HUES64 (cell line): ENCODE results near the gene NPBWR2. TPM values are rescaled to one million over a fixed set of nuclear protein-coding genes. Genes with fewer than 3 reads are reported as not detected.

Experiments used
- H3K27ac ChIP-seq: 2 replicates; pipeline ENCODE4 v1.7.0; 2013; ENCODE audit warnings: low read depth, low read length, inconsistent platforms
- H3K27me3 ChIP-seq: 2 replicates; pipeline ENCODE4 v1.6.1; 2013; ENCODE audit warnings: mild to moderate bottlenecking, low read length; ENCODE audit not compliant: insufficient read depth
- H3K36me3 ChIP-seq: 2 replicates; pipeline ENCODE4 v1.6.1; 2013; ENCODE audit warnings: mild to moderate bottlenecking, low read length; ENCODE audit not compliant: insufficient read depth
- H3K4me1 ChIP-seq: 2 replicates; pipeline ENCODE4 v1.6.1; 2013; ENCODE audit warnings: mild to moderate bottlenecking, low read length, moderate library complexity; ENCODE audit not compliant: insufficient read depth
- H3K4me3 ChIP-seq: 2 replicates; pipeline ENCODE4 v1.5.1; 2013; ENCODE audit warnings: mild to moderate bottlenecking, low read length, moderate library complexity
- H3K9ac ChIP-seq: 2 replicates; pipeline ENCODE4 v1.6.1; 2013; ENCODE audit warnings: mild to moderate bottlenecking, low read depth, low read length
- H3K9me3 ChIP-seq: 2 replicates; pipeline ENCODE4 v1.6.1; 2013; ENCODE audit warnings: low read depth, low read length; ENCODE audit not compliant: insufficient read depth
- WGBS: fragments of 150-250, 120-280 bp; methylation state at CpG from one replicate; pipeline ENCODE4 v1.1.7; 2013; ENCODE audit warnings: missing lambda C conversion rate; 5-methylcytosine and 5-hydroxymethylcytosine counted together
- polyA plus RNA-seq, 2 experiments: library from polyadenylated mRNA; stranded (reverse); fragments of 50-300 nt; gene quantifications; one replicate each; pipeline ENCODE4 v1.2.3, GENCODE V29; 2013

Gene NPBWR2, protein sequence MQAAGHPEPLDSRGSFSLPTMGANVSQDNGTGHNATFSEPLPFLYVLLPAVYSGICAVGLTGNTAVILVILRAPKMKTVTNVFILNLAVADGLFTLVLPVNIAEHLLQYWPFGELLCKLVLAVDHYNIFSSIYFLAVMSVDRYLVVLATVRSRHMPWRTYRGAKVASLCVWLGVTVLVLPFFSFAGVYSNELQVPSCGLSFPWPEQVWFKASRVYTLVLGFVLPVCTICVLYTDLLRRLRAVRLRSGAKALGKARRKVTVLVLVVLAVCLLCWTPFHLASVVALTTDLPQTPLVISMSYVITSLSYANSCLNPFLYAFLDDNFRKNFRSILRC
- polyA plus RNA-seq (2013, experiment 1 of 2): not detected
- polyA plus RNA-seq (2013, experiment 2 of 2): not detected

DNA sequence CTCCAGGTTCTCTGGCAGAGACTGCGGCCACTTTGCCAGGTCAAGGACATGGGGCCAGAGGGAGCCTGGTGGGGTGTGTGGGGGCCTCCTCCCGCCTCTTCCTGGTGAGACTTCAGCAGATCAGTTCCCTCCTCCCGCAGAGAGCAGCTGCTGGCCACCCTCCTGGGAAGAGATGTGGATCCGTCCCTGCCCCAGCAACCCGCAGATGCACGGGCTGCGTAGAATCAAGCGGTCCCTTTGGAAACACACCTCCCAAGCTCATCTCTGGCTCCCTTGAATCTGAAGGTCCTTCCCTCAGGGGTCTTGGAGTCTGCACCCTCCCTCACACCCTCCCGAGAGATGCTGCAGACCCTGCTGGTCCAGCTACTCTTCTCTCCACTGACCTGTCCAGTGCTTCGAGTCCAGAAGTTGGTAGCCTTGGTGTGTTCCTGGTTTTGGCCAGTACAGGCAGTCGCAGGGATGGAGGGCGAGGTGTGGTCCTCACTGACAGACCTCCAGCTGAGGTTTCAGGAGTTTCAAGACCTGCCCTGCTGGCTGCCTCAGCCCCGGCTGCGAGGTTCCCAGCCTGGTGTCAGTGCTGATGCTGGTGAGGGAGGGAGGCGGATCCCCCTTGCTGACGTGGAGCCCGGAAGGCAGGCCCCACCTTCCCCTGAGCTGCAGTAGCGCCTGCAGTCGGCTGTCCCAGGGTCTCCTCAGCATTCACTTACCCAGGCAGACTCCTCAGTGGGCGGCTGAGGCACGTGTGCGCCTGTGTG, at the start of gene NPBWR2:
Gene NPBWR2 (minus strand): TSS at position 585 of the 755 bp plus-strand sequence. CDS start 734 bp downstream, outside the sequence.
- H3K4me3 ChIP-seq: no peak within 1 kb of the TSS
- WGBS: 80% methylated on average over 22 of the region's 22 CpGs
- no peaks in the 10 kb centered on the region for H3K36me3 ChIP-seq
- no peak within 1 kb of the TSS for H3K9ac ChIP-seq
- no peaks in the 10 kb centered on the region for H3K4me1 ChIP-seq
- H3K27ac ChIP-seq: no peak within 1 kb of the TSS
- peaks cover 18% of the 10 kb centered on the region for H3K27me3 ChIP-seq
- no peaks in the 10 kb centered on the region for H3K9me3 ChIP-seq

DNA sequence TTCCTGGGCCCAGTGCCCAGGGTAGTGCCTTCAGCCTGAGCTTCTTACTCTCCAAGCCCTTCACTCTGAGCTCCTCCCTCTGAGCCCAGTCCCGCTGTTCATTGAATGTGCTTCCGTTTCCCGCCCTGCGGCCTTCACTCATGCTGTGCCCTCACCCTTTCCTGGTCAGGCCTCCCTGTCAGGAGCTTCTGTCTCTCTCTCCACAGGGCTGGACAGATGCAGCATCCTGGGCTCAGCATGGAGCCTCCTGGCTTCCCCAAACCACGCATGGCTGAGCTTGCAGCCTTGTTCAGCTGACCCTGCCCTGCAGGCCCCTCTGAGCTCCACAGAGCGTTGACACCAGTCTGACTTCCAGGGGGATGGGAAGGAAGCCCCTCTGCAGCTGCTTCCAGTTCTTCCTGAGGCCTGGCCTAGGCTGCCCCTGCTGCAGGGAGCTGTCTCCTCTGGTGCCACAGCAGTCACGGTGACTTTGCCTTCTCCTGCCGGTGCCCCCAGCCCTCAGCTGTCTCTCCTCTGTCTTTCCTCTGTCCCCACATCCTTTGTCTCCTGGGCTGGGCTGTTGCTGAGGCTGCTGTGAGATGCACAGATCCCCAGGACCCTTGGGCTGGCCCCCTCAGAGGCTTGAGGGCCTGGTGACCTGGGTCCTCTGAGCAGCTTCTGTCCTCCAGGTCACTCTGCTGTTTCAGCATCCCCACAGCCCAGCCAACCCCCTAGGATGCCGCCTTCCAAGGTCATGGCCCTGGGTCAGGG, 48.9 kb upstream of the NPBWR2 start:
- H3K27ac ChIP-seq: no peak overlapping the region
- H3K36me3 ChIP-seq: no peaks in the 10 kb centered on the region
- WGBS: 66% methylated on average over 9 of the region's 9 CpGs
- H3K9ac ChIP-seq: no peak overlapping the region
- no peak overlapping the region for H3K4me3 ChIP-seq
- peaks cover 27% of the 10 kb centered on the region for H3K4me1 ChIP-seq
- no peaks in the 10 kb centered on the region for H3K9me3 ChIP-seq
- H3K27me3 ChIP-seq: peaks cover 15% of the 10 kb centered on the region

GRCh38 chr20:64155258-64156135, 48.1 kb upstream of the NPBWR2 start:
- Histone ChIP-seq H3K36me3 (no peaks in the 10 kb centered on the region), H3K27me3 (peaks cover 6% of the 10 kb centered on the region), H3K27ac (no peak overlapping the region), H3K9me3 (no peaks in the 10 kb centered on the region), H3K9ac (no peak overlapping the region), H3K4me1 (peaks cover 21% of the 10 kb centered on the region; the same call in 1 of the 2 replicates), H3K4me3 (no peak overlapping the region)
- 89% methylated on average over 22 of the region's 22 CpGs for WGBS

DNA sequence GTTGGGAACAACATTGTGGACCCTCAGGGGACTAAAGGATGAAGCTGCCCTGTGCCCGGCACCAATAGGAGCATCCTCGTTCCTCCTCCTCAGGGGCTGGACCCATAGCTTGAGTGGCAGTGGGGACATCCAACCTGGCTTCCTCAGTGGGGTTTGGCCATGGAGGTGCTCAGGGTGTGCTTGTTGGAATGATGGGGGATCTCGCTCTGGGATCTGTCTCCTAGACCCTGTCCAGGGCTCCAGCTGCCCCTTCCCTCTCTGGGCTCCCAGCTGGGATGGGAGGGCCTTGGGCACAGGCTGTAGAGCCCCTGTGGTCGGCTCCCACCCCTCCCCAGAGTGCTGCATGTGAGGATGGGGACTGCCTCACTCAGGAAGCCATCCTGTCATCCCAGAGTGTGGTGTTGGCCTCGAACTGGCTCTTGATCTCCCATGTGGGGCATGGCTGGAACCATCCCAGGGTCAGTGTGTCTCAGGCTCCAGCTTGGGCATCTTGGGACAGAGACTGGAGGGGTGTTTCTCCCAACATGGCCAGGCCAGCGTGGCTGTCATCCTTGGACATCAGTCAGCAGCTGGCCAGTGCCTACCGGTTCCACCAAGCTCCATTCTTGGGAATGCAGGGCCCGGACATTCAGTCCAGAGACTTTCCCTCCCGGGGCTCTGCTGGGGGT, 47.4 kb upstream of the NPBWR2 start:
- H3K27me3 ChIP-seq: no peaks in the 10 kb centered on the region
- WGBS: 91% methylated on average over 9 of the region's 9 CpGs
- no peak overlapping the region for H3K27ac ChIP-seq
- H3K9ac ChIP-seq: no peak overlapping the region
- peaks cover 16% of the 10 kb centered on the region; the same call in 1 of the 2 replicates for H3K4me1 ChIP-seq
- H3K36me3 ChIP-seq: no peaks in the 10 kb centered on the region
- H3K4me3 ChIP-seq: no peak overlapping the region
- H3K9me3 ChIP-seq: no peaks in the 10 kb centered on the region

GRCh38 chr20:64153861-64154589, 46.7 kb upstream of the NPBWR2 start:
- Histone ChIP-seq H3K4me3 (no peak overlapping the region), H3K27me3 (no peaks in the 10 kb centered on the region), H3K27ac (no peak overlapping the region), H3K36me3 (no peaks in the 10 kb centered on the region), H3K9ac (no peak overlapping the region), H3K9me3 (no peaks in the 10 kb centered on the region), H3K4me1 (peaks cover 13% of the 10 kb centered on the region; the same call in 1 of the 2 replicates)
- WGBS: 95% methylated on average over 20 of the region's 20 CpGs

DNA sequence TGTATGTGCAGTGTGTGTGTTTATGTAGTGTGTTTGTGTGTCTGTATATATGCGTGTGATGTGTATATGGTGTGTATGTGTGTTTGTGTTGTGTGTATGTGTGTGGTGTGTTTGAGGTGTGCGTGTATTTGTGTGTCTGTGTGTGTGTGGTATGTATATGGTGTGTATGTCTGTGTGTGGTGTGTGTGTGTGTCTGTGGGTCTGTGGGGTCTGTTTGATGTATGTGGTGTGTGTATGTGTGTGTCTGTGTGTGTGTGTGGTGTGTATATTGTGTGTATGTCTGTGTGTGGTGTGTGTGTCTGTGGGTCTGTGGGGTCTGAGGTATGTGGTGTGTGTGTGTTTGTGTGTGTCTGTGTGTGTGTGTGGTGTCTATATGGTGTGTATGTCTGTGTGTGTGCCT, 46.0 kb upstream of the NPBWR2 start:
- Histone ChIP-seq H3K27ac (no peak overlapping the region), H3K9me3 (no peaks in the 10 kb centered on the region), H3K9ac (no peak overlapping the region), H3K4me3 (no peak overlapping the region), H3K36me3 (no peaks in the 10 kb centered on the region), H3K27me3 (no peaks in the 10 kb centered on the region), H3K4me1 (peaks cover 13% of the 10 kb centered on the region; the same call in 1 of the 2 replicates)
- WGBS: 65% methylated on average over 2 of the region's 2 CpGs

GRCh38 chr20:64152906-64153305, 45.5 kb upstream of the NPBWR2 start:
- no peaks in the 10 kb centered on the region for H3K9me3 ChIP-seq
- WGBS: 93% methylated on average over 9 of the region's 9 CpGs
- no peaks in the 10 kb centered on the region for H3K36me3 ChIP-seq
- H3K27ac ChIP-seq: no peak overlapping the region
- no peak overlapping the region for H3K9ac ChIP-seq
- H3K27me3 ChIP-seq: no peaks in the 10 kb centered on the region
- H3K4me1 ChIP-seq: peaks cover 13% of the 10 kb centered on the region; the same call in 1 of the 2 replicates
- no peak overlapping the region for H3K4me3 ChIP-seq

DNA sequence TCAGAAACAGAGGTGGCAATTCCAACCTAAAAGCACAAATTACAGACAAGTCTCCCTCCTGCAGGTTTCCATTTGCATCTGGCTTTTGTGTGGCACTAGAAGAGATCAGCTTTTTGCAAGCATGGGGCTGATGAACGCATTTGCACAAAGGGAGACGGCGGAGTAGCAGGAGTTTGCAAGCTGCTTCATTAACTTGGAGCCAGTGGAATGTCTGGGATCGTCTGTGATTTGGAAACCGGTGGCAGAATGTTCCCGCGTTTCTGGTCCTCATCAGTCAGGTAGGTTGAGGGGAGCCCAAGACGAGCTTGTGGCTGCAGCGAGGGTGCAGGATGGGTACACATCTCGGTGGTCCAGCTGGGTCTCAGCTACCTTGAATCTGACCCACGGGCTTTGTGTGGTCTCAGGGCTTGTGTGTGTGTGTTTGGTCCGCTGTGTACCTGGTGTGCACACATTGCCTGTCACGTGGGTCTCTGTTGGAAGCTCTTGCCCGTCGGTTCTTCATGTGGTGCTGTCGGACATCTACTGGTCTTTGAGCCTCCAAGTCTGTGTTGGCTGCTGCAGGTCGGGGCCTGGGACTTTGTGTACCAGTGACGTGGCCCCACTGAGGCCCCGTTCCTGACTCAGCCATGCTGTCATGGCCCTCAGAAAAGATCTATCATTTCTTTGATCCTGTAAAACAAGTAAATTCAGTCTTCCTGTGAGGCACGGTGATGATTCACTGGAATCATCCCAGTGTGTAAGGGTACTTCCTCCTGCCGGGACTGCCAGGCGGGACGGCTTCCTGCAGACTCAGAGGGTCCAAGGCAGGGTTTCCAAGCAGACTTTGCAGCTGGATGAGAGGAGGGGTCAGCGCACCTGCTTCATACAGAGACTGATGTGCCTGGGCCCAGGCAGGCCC, 44.5 kb upstream of the NPBWR2 start:
- peaks cover 13% of the 10 kb centered on the region; the same call in 1 of the 2 replicates for H3K4me1 ChIP-seq
- no peak overlapping the region for H3K4me3 ChIP-seq
- no peaks in the 10 kb centered on the region for H3K9me3 ChIP-seq
- no peaks in the 10 kb centered on the region for H3K36me3 ChIP-seq
- no peak overlapping the region for H3K9ac ChIP-seq
- H3K27me3 ChIP-seq: no peaks in the 10 kb centered on the region
- no peak overlapping the region for H3K27ac ChIP-seq
- 68% methylated on average over 24 of the region's 24 CpGs for WGBS
